Left lung (tissue), 10 donors: ENCODE results near the gene IQCN. TPM values are rescaled to one million over a fixed set of nuclear protein-coding genes. Genes with fewer than 3 reads are reported as not detected.

Experiments
- ATAC-seq: fragments of 200-7000 bp; cut with Tn5 transposase; one replicate; pipeline ENCODE4 v1.9.1; 2020; ENCODE audit warnings: moderate library complexity
- DNase-seq, 4 donors: peaks; one replicate each; pipeline ENCODE4 v3.0.0-alpha.2; 2013 to 2020
- H3K27ac ChIP-seq, 2 donors: fragments of 200-600 bp; sonication (generic) in 1 of 2; one replicate each; pipeline versions ENCODE4 v1.5.0 to v1.8.0; 2020 to 2021
- H3K27me3 ChIP-seq, 2 donors: fragments of 200-600 bp; sonication (generic) in 1 of 2; one replicate each; pipeline versions ENCODE4 v1.5.0 to v1.8.0; 2020 to 2021
- H3K36me3 ChIP-seq, 2 donors: fragments of 200-600 bp; sonication (generic) in 1 of 2; one replicate each; pipeline versions ENCODE4 v1.5.0 to v1.8.0; 2020 to 2021
- H3K4me1 ChIP-seq, 2 donors: fragments of 200-600 bp; one replicate each; pipeline ENCODE4 v1.8.0; 2021
- H3K4me3 ChIP-seq, 2 donors: fragments of 200-600 bp; sonication (generic) in 1 of 2; one replicate each; pipeline versions ENCODE4 v1.5.0 to v1.8.0; 2020 to 2021; ENCODE audit warnings: mild to moderate bottlenecking in 1 of 2
- H3K9me3 ChIP-seq, 2 donors: fragments of 200-600 bp; sonication (generic) in 1 of 2; one replicate each; pipeline versions ENCODE4 v1.5.0 to v1.8.0; 2020 to 2021
- intact Hi-C, 2 donors: fragments of 100-400 bp; cut with DNase I; formaldehyde crosslinking; loops; one replicate each; pipeline versions ENCODE4 v1.11.2 to v1.14.2; 2022
- polyA plus RNA-seq, 6 donors: library from polyadenylated mRNA; unstranded; fragments of 120-200 nt; gene quantifications; one replicate each; pipeline ENCODE4 v1.2.1, GENCODE V29; 2013; ENCODE audit not compliant: insufficient read length in 6 of 6
- total RNA-seq, 2 donors: library from RNA; stranded (reverse); fragmentation: NEBNext Ultra II Directional; extraction: Animal tissue kit (Norgen Biotek cat#: 25700); gene quantifications; one replicate each; pipeline ENCODE4 v1.2.1, GENCODE V29; 2021
- TF ChIP-seq, protein P1 (sequence below), 2 donors: fragments of 200-600 bp; sonication (generic) in 1 of 2; IDR thresholded peaks; one replicate each; pipeline versions ENCODE4 v1.5.0 to v1.8.0; 2021; ENCODE audit warnings: antibody characterized with exemption in 2 of 2
- donor health status: DM: no; HTN: yes; CAD: no.
- donor health status: DM: no; HTN: no; CAD: no.

IQCN gene
- total and polyA plus RNA-seq, 8 donors = 3.0 to 12.7 (median 6.8) TPM

GRCh38 chr19:18306209-18306887 is 32.1 kb upstream of the IQCN start:
- no peaks in the 10 kb centered on the region for H3K9me3 ChIP-seq
- DNase-seq (no peak), ATAC-seq (no peak)
- H3K4me1 ChIP-seq = peaks cover 17 to 54% of the 10 kb centered on the region in 2 donors
- TF ChIP-seq, protein P1, sequence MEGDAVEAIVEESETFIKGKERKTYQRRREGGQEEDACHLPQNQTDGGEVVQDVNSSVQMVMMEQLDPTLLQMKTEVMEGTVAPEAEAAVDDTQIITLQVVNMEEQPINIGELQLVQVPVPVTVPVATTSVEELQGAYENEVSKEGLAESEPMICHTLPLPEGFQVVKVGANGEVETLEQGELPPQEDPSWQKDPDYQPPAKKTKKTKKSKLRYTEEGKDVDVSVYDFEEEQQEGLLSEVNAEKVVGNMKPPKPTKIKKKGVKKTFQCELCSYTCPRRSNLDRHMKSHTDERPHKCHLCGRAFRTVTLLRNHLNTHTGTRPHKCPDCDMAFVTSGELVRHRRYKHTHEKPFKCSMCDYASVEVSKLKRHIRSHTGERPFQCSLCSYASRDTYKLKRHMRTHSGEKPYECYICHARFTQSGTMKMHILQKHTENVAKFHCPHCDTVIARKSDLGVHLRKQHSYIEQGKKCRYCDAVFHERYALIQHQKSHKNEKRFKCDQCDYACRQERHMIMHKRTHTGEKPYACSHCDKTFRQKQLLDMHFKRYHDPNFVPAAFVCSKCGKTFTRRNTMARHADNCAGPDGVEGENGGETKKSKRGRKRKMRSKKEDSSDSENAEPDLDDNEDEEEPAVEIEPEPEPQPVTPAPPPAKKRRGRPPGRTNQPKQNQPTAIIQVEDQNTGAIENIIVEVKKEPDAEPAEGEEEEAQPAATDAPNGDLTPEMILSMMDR (IDR thresholded peaks at IDR 0.05) = no peak
- H3K27me3 ChIP-seq = no peaks in the 10 kb centered on the region
- H3K27ac ChIP-seq = peak overlapping the region in 1 of 2 donors; percentile 60
- H3K36me3 ChIP-seq = peaks cover 0 to 50% of the 10 kb centered on the region in 2 donors
- H3K4me3 ChIP-seq = no peak overlapping the region
- intact Hi-C loops = no loop called here

- H3K27me3 ChIP-seq = no peaks in the 10 kb centered on the region
- peak overlapping the region; percentile 98 to 99 for H3K27ac ChIP-seq
- TF ChIP-seq, protein P1 (IDR thresholded peaks at IDR 0.05) = no peak
- intact Hi-C loops = no loop called here
- ATAC-seq (peak; percentile 84), DNase-seq (peak; percentile 72 to 94 (median 86))
- H3K4me1 ChIP-seq = peaks cover 17 to 64% of the 10 kb centered on the region in 2 donors
- no peaks in the 10 kb centered on the region for H3K9me3 ChIP-seq
- peak overlapping the region; percentile 7 to 40 for H3K4me3 ChIP-seq
- peaks cover 0 to 34% of the 10 kb centered on the region in 2 donors for H3K36me3 ChIP-seq
Measured at GRCh38 chr19:18304458-18305310, 30.4 kb upstream of the IQCN start.

GRCh38 chr19:18304208-18304457 is 29.9 kb upstream of the IQCN start:
- TF ChIP-seq, protein P1 (IDR thresholded peaks at IDR 0.05) = no peak
- H3K27me3 ChIP-seq = no peaks in the 10 kb centered on the region
- peaks cover 17 to 64% of the 10 kb centered on the region in 2 donors for H3K4me1 ChIP-seq
- H3K36me3 ChIP-seq = peaks cover 0 to 28% of the 10 kb centered on the region in 2 donors
- H3K4me3 ChIP-seq = peak overlapping the region; percentile 5 to 40
- H3K9me3 ChIP-seq = no peaks in the 10 kb centered on the region
- H3K27ac ChIP-seq = peak overlapping the region; percentile 98 to 99
- peak in 1 of 4 donors; percentile 53 for DNase-seq
- intact Hi-C loops = no loop called here
- ATAC-seq = no peak

DNA sequence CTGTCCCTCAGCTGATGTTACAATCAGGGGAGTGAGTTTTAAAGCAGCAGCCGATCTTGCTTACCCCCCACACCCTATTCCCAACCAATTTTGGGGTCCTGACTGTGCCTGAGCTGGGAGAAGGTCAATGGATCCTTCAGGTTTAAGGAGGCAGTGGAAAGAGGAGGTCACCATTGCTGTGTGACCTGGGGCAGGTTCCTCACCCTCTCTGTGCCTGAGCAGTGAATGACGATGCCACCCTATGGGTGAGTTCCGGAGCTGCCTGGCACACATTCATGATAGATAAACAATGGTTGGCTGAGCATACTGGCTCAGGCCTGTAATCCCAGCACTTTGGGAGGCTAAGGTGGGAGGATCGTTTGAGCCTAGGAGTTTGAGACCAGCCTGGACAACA is 27.5 kb upstream of the IQCN start:
- no peak for ATAC-seq
- peaks cover 16 to 62% of the 10 kb centered on the region in 2 donors for H3K4me1 ChIP-seq
- H3K27ac ChIP-seq = peak overlapping the region; percentile 24 to 72
- no peaks in the 10 kb centered on the region for H3K9me3 ChIP-seq
- no peaks in the 10 kb centered on the region for H3K27me3 ChIP-seq
- no peak for DNase-seq
- no peak overlapping the region for H3K4me3 ChIP-seq
- H3K36me3 ChIP-seq = peaks cover 0 to 4% of the 10 kb centered on the region in 2 donors
- TF ChIP-seq, protein P1 (IDR thresholded peaks at IDR 0.05) = no peak
- intact Hi-C loops = no loop called here
